DMS153 treated with DMSO at 0.1 percent for 48 hours (cell line): ENCODE measurements around the gene PIAS1.
"Not testable (repeated sequence)": the region's sequence is repeated elsewhere in the genome, so short reads cannot be mapped to it uniquely, and the experiment has no call there.

Experiments
- DNase-seq: peaks from one replicate; lab custom pipeline; 2025; ENCODE audit not compliant: unreplicated experiment; lab: John Stamatoyannopoulos, UW

The PIAS1 gene

DNA sequence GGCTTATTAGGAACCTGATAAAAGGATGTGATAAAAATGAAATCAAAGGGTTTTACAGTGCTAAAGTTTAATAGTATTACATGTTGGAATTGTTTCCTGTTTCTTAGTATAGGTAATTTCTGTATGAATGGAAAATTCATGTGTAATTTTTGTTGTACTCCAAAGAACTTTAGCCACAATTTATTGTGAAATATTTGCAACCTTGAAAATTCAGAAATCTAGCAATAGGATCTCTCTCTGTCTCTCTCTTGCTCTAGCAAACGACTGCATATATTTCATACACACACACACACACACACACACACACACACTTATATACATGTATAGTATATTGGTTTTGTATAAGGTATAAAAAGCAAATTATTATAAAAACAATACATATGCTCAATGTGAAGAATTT, 59.6 kb downstream of the PIAS1 start:
- no peak for DNase-seq

DNA sequence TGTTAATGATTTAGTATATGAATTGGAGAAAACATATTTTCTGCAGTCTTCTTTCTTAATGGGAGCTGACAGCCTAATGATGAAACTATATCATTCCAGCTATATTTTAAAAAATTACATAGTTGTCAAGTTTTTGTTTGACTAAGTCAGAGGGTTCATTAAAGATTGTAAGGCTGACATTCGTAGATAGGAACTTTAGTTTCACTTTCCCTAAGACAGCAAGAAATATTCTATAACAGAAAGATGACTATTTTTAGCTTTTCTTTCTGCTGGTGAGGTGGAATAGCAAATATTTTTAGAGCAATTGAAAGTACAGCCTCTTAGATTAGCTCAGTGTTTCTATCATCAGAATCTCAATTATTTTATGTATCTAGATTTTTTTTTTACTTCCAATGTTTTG, 60.2 kb downstream of the PIAS1 start:
- no peak for DNase-seq

DNA sequence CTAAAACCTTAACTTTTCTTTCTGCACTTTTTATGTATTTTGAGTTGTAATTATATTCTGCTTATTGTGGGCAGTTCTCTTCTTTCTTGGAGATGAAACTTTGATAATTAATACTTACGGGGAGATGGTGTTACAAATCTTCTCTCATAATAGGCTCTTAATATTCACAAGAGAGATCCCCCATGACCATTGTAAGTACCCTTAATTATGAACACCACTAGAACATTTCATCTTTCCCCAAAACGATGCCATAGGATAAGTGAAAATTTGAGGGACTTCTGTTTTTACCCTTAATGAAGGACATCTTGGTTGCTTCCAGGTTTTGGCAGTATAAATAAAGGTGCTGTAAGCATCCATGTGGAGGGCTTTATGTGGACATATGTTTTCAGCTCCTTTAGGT, 60.7 kb downstream of the PIAS1 start:
- no peak for DNase-seq

DNA sequence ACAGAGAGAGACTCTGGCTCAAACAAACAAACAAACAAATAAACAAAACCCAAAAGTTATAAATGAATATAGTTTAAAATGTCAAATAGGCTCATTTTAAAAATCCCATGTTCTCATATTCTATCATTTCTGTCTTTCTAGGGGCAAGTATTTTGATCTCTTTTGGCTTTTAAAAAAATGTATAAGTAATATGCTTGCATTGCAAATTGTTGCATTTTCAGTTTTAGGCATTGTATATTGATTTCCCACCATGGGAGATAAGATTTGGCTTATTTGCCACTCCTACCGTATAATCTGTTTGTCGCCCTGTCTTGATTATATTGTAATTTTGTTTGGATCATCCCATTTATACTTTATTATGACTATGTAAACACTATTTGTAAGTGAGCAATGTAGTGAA, 70.6 kb downstream of the PIAS1 start:
- no peak for DNase-seq

DNA sequence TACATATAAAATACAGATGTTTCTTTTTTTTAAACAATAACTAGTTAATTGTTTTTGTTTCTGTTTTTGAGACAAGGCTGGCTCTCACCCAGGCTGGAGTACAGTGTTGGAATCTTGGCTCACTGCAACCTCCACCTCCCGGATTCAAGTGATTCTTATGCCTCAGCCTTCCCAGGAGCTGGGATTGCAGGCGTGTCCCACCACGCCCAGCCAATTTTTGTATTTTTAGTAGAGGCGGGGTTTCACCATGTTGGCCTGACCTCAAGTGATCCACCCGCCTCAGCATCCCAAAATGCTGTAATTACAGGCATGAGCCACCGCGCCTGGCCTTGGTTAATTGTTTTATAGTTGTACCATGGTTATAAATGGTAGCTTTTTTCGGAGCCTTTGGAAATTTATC, 72.3 kb downstream of the PIAS1 start:
- DNase-seq, result no peak

DNA sequence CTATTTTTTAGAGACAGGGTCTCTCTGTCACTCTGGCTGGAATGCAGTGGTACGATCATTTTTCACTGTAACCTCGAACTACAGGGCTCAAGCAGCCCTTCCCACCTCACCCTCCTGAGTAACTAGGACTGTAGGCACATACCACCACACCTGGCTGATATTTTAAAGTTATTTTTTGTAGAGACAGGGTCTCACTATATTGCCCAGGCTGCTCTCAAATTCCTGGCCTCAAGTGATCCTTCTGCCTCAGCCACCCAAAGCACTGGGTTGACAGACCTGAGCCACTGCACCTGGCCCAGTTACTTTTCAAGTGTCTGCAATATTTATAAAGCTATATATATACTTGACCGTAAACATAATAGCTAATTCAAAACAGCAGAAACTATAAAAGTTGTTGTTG, 75.0 kb downstream of the PIAS1 start:
- no peak for DNase-seq

DNA sequence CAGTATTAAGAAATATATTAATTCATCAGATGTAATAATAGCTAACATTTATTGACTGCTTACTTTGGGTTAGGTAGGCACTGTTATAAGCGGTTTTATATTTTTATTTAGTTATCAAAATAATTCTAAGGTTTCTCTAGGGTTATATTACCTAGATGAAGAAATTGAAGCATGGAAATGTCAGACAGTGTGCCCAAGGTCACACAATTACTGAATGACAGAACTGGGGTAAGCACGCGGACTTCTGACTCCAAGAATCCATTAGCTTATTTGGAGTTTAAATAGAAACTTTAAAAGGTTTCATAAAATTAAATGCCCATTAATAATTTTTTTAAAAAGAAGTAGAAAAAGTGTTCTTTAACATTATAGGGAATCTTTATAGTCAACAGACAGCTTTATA, 76.7 kb downstream of the PIAS1 start:
- DNase-seq, result no peak

DNA sequence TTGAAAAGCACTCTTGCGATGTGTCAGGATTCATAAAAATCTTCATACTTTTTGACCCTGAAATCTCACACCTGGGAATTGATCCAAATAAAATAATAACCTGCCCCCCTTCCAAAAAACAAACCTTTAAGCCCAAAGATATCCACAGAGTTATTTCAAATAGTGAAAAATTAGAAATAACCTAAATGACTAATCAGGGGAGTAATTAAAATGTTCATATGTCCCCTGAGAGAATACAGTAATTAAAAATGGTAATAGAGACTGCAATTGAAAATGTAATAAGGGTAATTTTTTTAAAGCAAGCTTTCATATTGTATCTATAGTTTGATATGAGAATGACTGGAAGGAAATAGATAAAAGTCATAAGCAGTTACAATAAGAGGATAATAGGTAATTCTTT, 83.0 kb downstream of the PIAS1 start:
- DNase-seq, result no peak

DNA sequence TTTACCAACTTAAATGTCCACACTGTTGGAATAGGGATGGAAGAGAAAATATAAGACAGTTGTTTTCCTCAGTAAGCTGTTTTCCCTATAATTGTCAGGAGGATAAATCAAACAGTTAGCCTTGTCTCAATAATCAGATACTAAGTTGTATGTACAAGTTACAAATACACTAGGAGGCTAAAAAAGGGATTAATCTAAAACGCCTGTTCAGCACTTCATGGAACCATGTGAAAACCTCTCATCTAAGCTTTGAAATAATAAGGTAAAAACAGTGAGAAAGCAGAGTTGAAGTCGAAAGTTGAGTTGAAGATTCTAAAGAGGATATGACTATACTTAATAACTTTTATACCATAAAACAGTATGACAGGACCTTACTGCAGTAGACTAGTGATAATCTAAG, 89.0 kb downstream of the PIAS1 start:
- no peak for DNase-seq

DNA sequence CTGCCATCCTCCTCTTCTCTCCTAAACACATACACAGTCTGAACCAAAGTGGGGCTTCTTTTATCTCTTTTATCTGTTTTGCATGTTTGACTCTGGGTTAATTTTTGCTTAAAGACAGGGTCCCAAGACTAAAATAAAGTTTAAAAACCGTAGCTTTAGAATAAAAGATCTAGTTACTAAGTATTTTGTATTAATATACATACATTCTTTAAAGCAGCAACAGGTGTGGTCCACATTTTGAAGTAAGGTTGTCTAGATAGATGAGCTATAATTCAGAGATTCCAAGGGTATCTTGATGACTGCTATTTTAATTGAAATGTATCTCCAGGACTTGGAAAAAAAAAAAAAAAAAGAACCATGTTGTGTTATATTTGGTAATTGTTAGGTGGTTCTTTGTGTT, 89.7 kb downstream of the PIAS1 start:
- no peak for DNase-seq

DNA sequence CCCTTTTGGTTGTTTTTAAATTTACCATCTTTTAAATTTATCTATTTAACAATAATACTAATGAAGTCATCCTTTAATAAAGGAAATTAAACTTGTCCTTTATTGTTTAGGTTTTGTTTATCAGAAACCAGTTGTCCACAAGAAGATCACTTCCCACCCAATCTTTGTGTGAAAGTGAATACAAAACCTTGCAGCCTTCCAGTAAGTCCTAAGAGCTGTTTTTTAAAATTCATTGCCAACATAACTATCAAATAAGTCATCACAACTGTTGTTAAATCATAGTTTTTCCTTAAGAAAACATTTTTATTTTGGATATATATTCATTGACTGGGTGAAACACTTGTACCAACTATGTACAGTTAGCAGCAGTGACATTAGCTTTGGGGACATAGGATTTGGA, 91.6 kb downstream of the PIAS1 start:
- no peak for DNase-seq

DNA sequence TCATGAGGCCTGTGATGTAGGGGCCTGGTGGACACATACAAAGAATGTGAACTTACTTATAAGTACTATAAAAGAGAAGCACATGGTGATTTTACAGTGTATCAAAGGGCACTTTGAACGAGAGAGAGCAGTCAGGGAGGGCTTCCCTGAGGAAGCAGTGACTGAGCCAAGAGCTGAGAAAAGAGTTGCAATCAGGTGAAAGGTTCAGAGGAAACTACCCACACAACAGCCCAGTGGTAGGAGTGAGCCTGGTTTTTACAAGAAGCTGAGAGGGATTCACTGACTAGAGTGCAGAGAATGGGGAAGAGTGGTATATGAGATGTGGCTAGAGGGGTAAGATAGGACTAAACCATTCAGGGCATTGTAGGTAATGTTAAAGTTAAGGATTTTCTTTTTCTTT, 93.9 kb downstream of the PIAS1 start:
- DNase-seq, result no peak

DNA sequence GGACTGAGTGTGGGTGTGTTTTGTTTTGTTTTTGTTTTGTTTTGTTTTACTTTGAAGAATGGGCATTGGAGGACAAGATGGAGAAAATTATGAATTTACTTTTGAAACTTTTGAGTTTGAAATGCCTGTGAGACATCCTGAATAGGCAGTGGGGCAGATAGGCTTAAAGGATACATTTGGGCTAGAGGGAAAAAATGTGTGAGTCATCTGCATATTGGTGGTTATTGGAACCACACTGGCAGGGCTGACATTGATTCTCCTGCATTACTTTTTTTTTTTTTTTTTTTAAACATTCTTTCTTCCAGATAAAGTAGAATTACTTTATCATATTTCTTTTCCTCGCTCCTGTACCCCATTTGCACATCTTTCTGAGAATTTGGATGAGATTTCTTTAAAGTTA, 94.9 kb downstream of the PIAS1 start:
- DNase-seq, result no peak

DNA sequence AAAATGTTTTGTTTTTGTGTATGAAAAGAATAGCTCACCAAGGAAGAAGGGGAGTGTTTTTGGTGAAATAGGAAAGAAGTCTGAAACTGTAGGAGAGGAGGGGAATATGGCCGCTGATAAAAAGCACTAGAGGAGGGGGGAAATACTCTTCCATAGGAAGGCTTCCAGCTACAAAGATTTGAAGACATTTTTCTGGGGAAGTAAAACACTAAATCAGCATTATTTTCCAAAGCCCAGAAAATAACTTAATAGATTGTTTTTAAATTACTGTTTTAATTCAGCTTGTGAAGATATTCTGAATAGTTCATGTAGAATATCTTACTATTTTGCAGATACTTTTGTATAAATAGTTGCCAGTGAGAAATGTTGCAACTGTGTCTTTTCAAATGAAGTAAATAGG, 96.1 kb downstream of the PIAS1 start:
- no peak for DNase-seq

DNA sequence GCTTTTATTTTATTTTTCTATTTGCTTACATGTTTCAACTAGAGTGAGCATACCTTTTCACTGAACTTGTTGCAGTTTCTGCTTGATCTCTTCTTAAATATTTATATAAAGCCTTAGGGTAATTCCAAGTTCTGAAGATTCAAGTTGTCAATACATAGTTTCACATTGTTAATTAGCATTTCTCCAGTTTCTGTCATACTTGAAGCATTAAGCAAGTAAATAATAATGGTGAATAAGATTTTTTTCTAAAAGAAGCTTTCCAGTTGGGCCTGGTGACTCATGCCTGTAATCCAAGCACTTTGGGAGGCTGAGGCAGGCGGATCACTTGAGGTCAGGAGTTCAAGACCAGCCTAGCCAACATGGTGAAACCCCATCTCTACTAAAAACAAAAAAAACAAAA, 97.2 kb downstream of the PIAS1 start:
- no peak for DNase-seq

DNA sequence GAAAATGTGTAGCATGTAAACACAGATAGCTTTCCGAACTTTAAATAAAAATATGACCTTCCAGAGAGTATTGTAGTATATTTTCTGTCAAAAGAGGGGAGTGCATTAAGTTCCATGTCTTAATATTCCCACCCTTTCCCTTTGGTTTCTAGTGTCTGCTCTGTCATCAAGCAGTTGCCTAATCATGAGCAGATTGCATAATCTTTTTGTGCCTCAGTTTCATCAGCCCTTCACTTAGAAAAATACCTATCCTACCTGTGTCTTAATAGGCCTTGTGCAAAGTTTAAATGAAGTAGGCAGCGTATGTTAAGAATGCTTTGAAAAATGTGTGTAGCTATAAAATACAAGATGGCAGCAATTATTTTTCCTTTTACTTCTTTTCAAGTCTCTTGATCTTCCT, 98.2 kb downstream of the PIAS1 start:
- DNase-seq, result no peak

DNA sequence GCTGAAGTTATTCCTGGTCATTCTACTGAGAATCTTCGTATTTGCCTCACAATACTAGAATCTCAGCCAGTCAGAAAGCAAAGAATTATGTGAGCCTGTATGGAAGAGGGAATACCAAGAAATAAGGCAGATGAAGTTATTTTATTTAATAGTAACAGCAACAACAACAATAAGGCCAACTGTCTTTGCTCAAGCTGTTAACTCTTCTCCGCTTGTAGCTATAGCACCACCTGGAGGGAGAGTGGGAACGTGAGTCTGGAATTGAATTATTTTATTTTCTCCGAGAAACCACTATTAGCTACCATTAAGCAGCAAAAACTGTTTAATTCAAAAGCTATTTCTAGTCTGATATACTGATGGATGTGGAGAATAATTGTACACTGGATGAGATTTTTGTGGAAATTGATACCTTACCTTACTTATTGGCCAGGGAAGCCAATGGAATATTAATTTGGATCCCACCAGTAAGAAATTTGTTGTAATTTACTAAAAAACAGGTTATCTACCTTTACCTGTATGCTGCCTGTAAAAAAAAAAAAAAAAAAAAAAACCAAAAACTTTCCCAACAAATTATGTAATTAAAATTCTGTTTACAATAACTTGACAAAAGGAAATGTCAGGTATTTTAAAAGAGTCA, 100.9 kb downstream of the PIAS1 start:
- DNase-seq, result no peak

DNA sequence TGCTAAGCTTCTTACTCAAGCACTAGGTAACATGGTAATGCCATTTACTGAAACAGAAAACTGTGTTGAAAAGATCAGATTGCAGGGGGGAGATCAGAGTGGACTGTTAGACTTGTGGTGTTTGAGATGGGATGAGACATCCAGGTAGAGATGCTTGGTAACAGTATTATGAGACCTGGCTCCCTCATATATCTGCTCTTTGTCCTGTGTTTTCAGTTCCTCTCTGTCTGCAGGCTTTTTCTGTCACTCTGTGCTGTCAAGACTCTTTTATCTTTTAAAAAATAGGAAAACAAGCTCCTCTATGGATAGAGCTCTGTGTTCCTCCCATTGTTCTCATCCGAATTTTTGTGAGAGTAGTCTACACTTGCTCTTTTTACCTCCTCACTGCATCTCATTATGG, 103.0 kb downstream of the PIAS1 start:
- DNase-seq, result no peak

DNA sequence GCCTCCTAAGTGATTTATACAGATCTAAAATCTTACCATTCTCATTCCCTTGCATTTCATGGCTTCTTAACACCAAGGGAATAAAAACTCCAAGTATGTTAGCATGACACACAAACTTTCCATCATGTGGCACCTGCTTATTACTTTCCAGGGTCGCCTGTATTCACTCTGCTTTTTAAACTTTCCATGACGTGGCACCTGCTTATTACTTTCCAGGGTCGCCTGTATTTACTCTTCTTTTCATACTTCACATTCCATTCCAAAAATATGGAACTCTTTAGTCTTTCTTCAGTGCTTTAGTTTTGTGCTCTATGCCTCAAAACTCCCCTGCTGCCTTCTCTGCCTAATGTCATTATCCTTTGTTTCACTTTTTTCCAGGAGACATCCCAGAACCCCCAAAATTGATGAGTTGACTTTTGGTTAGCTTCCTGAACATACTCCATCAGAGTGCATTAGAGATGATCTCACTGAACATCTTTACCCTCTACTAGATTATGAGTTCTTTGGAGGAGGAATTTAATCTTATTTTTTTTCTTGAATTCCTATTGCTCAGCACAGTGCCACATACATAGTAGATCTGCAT, 104.0 kb downstream of the PIAS1 start:
- no peak for DNase-seq

DNA sequence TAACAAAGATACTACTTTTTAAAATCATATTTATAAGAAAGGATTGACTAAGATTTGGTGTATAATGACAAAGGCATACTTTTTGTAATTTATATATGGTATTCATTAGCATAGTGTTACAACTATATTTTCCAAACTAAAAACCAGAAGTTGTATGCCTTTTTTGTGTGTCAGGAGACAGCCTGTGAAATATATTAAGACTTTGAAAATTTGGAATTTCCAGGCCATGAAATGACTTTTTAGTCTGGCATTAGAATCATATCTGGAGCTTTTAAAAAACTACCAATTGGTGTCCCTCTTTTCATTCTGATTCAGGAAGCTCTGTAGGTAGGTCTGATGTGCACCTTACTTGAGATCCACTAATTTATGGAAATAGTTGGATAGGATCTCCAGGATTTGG, 109.1 kb downstream of the PIAS1 start:
- DNase-seq, result no peak

DNA sequence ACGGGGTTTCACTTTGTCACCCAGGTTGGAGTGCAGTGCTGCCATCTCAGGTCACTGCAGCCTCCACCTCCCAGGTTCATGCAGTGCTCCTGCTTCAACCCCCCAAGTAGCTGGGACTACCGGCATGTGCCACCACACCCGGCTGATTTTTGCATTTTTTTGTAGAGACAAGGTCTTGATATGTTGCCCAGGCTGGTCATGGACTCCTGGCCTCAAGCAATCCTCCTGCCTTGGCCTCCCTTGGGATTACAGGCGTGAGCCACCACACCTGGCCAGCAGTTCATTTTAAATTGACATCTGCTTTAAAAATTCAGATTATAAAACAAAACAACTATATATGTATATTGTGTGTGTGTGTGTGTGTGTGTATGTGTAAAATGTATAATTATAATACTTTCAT, 112.7 kb downstream of the PIAS1 start:
- no peak for DNase-seq

DNA sequence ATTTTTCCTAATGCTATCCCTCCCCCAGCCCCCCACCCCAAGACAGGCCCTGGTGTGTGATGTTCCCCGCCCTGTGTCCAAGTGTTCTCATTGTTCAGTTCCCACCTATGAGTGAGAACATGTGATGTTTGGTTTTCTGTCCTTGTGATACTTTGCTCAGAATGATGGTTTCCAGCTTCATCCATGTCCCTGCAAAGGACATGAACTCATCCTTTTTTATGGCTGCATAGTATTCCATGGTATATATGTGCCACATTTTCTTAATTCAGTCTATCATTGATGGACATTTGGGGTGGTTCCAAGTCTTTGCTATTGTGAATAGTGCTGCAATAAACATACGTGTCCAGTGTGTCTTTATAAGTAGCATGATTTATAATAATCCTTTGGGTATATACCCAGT, 117.9 kb downstream of the PIAS1 start:
- not testable (repeated sequence) for DNase-seq

DNA sequence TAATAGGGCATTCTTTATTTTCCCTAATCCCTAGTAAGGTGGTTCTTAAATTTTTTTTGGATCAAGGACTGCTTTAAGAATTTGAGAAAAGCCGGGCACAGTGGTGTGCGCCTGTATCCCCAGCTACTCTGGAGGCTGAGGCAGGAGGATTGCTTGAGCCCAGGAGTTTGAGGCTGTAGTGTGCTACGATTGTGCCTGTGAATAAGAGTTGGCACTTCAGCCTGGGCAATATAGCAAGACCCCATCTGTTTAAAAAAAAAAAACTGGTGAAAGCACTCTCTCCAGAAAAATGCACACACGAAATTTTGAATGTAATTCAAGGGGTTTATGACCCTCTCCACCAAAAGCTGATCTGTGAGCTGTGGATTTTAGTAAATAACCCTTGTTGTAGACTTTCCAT, 119.0 kb downstream of the PIAS1 start:
- DNase-seq, result no peak
